Esophagus muscularis mucosa (tissue), 4 donors: ENCODE results near the gene TK2. TPM values are rescaled to one million over a fixed set of nuclear protein-coding genes. Genes with fewer than 3 reads are reported as not detected.

Source experiments
- DNase-seq: peaks from one replicate; pipeline ENCODE4 v3.0.0-alpha.2; 2017; ENCODE audit errors: extremely low spot score
- H3K27ac ChIP-seq, 4 donors: fragments of 200-600 bp; sonication (generic); replicated peaks in 1 of 4; 1 replicate in 3 of 4; 2 replicates in 1 of 4; pipeline ENCODE4 v1.5.1; 2016 to 2019; ENCODE audit warnings: mild to moderate bottlenecking in 1 of 4
- H3K27me3 ChIP-seq, 4 donors: fragments of 200-600 bp; sonication (generic); one replicate each; pipeline versions ENCODE4 v1.5.1 to v1.6.0; 2016 to 2019
- H3K36me3 ChIP-seq, 4 donors: fragments of 200-600 bp; sonication (generic); one replicate each; pipeline ENCODE4 v1.5.1; 2016 to 2019
- H3K4me1 ChIP-seq, 4 donors: fragments of 200-600 bp; sonication (generic); one replicate each; pipeline ENCODE4 v1.5.1; 2016 to 2019
- H3K4me3 ChIP-seq, 4 donors: fragments of 200-600 bp; sonication (generic); 1 replicate in 2 of 4; 2 replicates in 2 of 4; pipeline ENCODE4 v1.5.1; 2016 to 2019; ENCODE audit warnings: mild to moderate bottlenecking in 4 of 4, moderate library complexity in 1 of 4
- H3K9me3 ChIP-seq, 4 donors: fragments of 200-600 bp; sonication (generic); 1 replicate in 3 of 4; 2 replicates in 1 of 4; pipeline ENCODE4 v1.5.1; 2016 to 2019
- CTCF ChIP-seq, 3 experiments: fragments of 200-600 bp in 2 of 3; fragments of 450-650 bp in 1 of 3; sonication (generic) in 2 of 3; IDR thresholded peaks; one replicate each; pipeline ENCODE4 v1.5.1; 2017 to 2019; ENCODE audit warnings: antibody characterized with exemption in 3 of 3, mild to moderate bottlenecking in 2 of 3, moderate library complexity in 1 of 3
- EP300 ChIP-seq: sonication (generic); formaldehyde crosslinking; IDR thresholded peaks from one replicate; pipeline ENCODE4 v1.6.1; 2017; ENCODE audit warnings: antibody characterized with exemption
- POLR2A ChIP-seq: fragments of 450-650 bp; IDR thresholded peaks from one replicate; pipeline ENCODE4 v1.6.1; 2017; ENCODE audit warnings: antibody characterized with exemption, moderate library complexity, mild to moderate bottlenecking, low read depth
- POLR2AphosphoS5 ChIP-seq, 2 donors: sonication (generic); formaldehyde crosslinking; IDR thresholded peaks; one replicate each; pipeline ENCODE4 v1.6.1; 2017; ENCODE audit warnings: antibody characterized with exemption in 2 of 2
- WGBS: methylation state at CpG from one replicate; pipeline ENCODE4 v1.1.5; 2018; 5-methylcytosine and 5-hydroxymethylcytosine counted together
- intact Hi-C: fragments of 100-400 bp; cut with DNase I; formaldehyde crosslinking; loops from one replicate; pipeline ENCODE4 v1.15.1; 2023
- total RNA-seq, 4 donors: library from RNA; depleted of rRNA; stranded (reverse); fragments of >200 nt; gene quantifications; one replicate each; pipeline versions ENCODE4 v1.1.0 to v1.2.1, GENCODE V29; 2016

The TK2 gene
- total RNA-seq, 4 donors from 2014 or later, result 26.3 to 35.2 (median 30.0) TPM

- 40% methylated on average over 6 of the region's 6 CpGs for WGBS
- DNase-seq, result no peak
- Histone ChIP-seq H3K9me3 (no peaks in the 10 kb centered on the region), H3K27me3 (no peaks in the 10 kb centered on the region), H3K4me1 (peaks cover 37 to 70% (median 55%) of the 10 kb centered on the region in 4 donors), H3K36me3 (peaks cover 0 to 15% (median 7%) of the 10 kb centered on the region in 4 donors), H3K4me3 (no peak overlapping the region), H3K27ac (peak overlapping the region; percentile 89 to 92 (median 91))
- TF ChIP-seq POLR2AphosphoS5 (IDR thresholded peaks at IDR 0.05) (no peak), CTCF (IDR thresholded peaks at IDR 0.05) (peak in 1 of 3 experiments; percentile 31)
- intact Hi-C loops, result no loop called here
Measured at GRCh38 chr16:66551348-66551759, 1.4 kb upstream of the TK2 start.

DNA sequence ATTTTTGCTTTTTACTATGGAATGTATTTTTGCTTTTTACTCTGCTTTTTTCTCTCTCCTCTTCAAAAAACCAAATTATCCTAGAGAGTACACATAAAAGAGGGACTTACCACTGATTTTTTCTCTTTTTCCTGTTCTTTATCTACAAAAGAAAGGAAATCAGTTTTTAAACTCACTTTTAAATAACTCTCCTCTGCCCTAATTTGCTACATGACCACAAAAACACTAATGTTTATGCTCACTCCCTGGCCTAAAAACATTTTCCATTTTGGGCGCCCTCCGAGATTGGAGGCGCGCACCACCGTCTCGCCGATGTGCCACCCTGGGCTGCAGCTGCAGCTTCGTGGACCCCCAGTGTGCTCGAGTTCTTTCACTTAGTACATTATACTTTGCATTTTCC is 1.1 kb downstream of the TK2 start:
- intact Hi-C loops, result no loop called here
- peak overlapping the region; percentile 81 to 89 (median 86) for H3K4me3 ChIP-seq
- TF ChIP-seq POLR2A (no peak), CTCF (IDR thresholded peaks at IDR 0.05) (no peak), EP300 (no peak), POLR2AphosphoS5 (IDR thresholded peaks at IDR 0.05) (no peak)
- H3K27me3 ChIP-seq, result no peaks in the 10 kb centered on the region
- peak overlapping the region; percentile 95 to 99 (median 97) for H3K27ac ChIP-seq
- peaks cover 37 to 63% (median 53%) of the 10 kb centered on the region in 4 donors for H3K4me1 ChIP-seq
- DNase-seq, result no peak
- peaks cover 0 to 34% (median 29%) of the 10 kb centered on the region in 4 donors for H3K36me3 ChIP-seq
- no peaks in the 10 kb centered on the region for H3K9me3 ChIP-seq
- 40% methylated on average over 9 of the region's 9 CpGs for WGBS

DNA sequence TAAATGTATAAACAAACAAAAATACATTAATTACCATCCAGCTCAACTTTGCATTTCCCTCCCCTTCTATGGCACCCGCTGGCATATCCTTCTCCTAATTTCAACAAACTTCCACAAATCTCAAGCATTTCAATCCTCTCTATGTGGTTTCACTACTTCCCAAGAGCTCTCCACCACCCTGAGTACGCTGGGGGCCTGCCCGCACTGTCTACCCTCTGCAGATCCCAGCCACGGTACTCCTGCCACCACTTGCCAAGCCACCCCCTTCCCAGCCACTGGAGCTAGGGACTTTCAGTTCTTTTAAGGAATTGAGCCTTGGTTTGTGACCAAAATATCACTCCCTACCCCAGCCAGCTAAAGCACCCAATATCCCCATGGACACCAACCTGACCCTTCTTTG is 1.9 kb downstream of the TK2 start:
- no peaks in the 10 kb centered on the region for H3K9me3 ChIP-seq
- peaks cover 33 to 55% (median 45%) of the 10 kb centered on the region in 4 donors for H3K4me1 ChIP-seq
- TF ChIP-seq EP300 (no peak), POLR2A (no peak), POLR2AphosphoS5 (IDR thresholded peaks at IDR 0.05) (no peak), CTCF (IDR thresholded peaks at IDR 0.05) (no peak)
- no peak for DNase-seq
- intact Hi-C loops, result no loop called here
- WGBS, result 86% methylated on average over 4 of the region's 4 CpGs
- peaks cover 0 to 42% (median 36%) of the 10 kb centered on the region in 4 donors for H3K36me3 ChIP-seq
- no peak overlapping the region for H3K4me3 ChIP-seq
- H3K27me3 ChIP-seq, result no peaks in the 10 kb centered on the region
- H3K27ac ChIP-seq, result peak overlapping the region; percentile 95 to 99 (median 97)

DNA sequence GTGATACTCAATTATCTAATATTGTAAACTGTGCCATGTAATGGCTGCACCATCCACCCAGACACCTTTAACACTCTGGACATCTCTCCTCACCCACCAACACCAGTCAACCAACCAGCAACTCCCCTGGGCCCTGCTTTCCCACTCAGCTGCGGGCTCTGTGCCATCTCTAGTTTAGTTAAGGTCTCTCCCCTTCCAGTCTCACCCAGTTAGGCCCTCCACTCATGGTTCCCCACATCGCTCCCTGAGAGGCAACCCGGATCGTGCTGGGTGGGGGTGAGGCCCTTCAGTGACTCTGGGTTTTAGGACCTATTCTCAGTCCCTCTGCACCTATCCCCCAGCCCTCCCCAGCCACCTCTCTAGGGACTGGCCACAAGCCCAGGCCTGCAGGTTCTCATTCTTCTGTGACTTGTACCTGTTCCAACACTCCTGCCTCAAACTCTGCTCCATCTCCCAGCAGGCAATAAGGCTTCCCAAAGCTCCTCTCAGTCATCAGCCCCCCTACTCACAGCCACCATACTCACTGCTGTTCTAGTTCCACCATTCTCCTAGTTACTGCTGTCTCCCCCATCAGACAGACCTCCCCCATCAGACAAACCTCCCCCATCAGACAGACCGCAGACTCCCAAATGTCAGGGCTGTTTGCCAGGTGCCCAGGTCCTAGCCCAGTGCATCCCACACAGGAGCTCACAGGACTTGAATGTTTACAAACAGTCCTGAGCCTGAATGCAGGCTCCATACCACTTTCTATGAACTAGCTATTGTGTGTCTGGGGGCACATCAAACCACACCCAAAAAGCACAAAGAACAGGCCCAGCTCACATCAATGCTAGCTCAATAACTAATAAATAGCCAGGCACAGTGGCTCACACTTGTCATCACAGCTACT is 2.6 kb downstream of the TK2 start:
- no peaks in the 10 kb centered on the region for H3K27me3 ChIP-seq
- no peak overlapping the region for H3K4me3 ChIP-seq
- DNase-seq, result no peak
- H3K36me3 ChIP-seq, result peaks cover 0 to 49% (median 41%) of the 10 kb centered on the region in 4 donors
- TF ChIP-seq CTCF (IDR thresholded peaks at IDR 0.05) (no peak), POLR2A (no peak), POLR2AphosphoS5 (IDR thresholded peaks at IDR 0.05) (no peak), EP300 (no peak)
- H3K9me3 ChIP-seq, result no peaks in the 10 kb centered on the region
- peaks cover 28 to 49% (median 41%) of the 10 kb centered on the region in 4 donors for H3K4me1 ChIP-seq
- intact Hi-C loops, result no loop called here
- peak overlapping the region in 3 of 4 donors; percentile 95 to 99 (median 98) for H3K27ac ChIP-seq
- WGBS, result 91% methylated on average over 5 of the region's 5 CpGs
